ENCODE results near the gene FAM72B. TPM values are rescaled to one million over a fixed set of nuclear protein-coding genes. Genes with fewer than 3 reads are reported as not detected.
"Not testable (repeated sequence)": the region's sequence is repeated elsewhere in the genome, so short reads cannot be mapped to it uniquely, and the experiment has no call there.

The FAM72B gene
- total and polyA plus RNA-seq, 4 donors = 0.39 to 1.1 (median 0.95) TPM

- H3K4me3 ChIP-seq; ATAC-seq (ENCODE audit: insufficient read depth, low FRiP score); H3K9me3 ChIP-seq (ENCODE audit: control insufficient read depth in 4 of 4, insufficient read depth in 3 of 4, low read length in 3 of 4); H3K9ac ChIP-seq (ENCODE audit: insufficient read depth in 1 of 2, low read length in 2 of 2); H3K4me1 ChIP-seq (ENCODE audit: control insufficient read depth in 5 of 5, insufficient read depth in 5 of 5, low read length in 5 of 5); H3K36me3 ChIP-seq (ENCODE audit: control insufficient read depth in 4 of 4, insufficient read depth in 4 of 4, low read length in 4 of 4); H3K27ac ChIP-seq (ENCODE audit: low read depth in 1 of 2, low read length in 1 of 2); DNase-seq; H3K27me3 ChIP-seq (ENCODE audit: control insufficient read depth in 3 of 3, insufficient read depth in 3 of 3, low read length in 2 of 3): not testable (repeated sequence)
These were observed 18.8 kb downstream of the FAM72B start for GRCh38 chr1:121165296-121165695.

DNA sequence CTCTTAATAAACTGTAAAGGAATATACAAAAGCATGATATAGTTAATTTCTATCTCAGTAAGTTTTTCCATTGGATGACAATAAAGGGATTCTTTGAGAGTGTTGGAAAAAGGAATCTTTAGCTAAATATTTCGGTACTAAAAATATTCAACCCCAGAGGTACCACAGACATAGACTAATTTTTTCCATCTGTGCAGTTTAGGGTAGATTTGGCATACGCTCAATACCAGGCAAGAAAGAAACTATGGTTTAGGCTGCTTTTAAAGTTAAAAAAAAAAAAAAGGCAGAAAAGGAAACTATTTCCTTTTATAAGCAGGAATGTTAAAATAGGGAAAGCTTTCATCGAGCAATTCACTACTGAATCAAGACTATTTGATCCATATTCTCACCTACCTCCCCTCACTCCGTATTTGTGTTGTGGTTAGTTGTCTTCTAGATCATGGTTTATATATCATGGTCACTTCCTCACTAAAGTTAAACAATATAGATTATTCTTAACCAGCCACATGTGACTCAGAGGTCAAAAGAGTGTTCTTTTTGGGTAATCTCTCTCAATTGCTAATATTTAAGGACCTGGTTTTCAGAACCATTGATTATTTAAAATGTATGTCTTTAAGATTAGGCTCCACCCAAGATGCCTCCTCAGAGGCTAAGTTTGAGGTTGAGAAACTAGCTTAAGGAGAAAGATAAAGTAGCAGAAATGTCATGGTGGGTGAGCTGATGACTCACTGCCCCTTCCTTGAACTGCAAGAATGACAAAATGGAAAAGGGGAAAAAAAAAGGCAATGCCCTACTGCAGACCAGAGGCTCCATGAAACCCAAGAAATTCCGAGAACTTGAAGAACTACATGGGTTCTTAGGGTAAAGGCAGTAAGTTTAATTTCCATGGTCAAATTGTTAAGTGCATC lies 20.0 kb downstream of the FAM72B start:
- H3K27me3 ChIP-seq (ENCODE audit: control insufficient read depth in 3 of 3, insufficient read depth in 3 of 3, low read length in 2 of 3); H3K27ac ChIP-seq (ENCODE audit: low read depth in 1 of 2, low read length in 1 of 2); ATAC-seq (ENCODE audit: insufficient read depth, low FRiP score); H3K9ac ChIP-seq (ENCODE audit: insufficient read depth in 1 of 2, low read length in 2 of 2); H3K9me3 ChIP-seq (ENCODE audit: control insufficient read depth in 4 of 4, insufficient read depth in 3 of 4, low read length in 3 of 4); H3K4me3 ChIP-seq; H3K4me1 ChIP-seq (ENCODE audit: control insufficient read depth in 5 of 5, insufficient read depth in 5 of 5, low read length in 5 of 5); H3K36me3 ChIP-seq (ENCODE audit: control insufficient read depth in 4 of 4, insufficient read depth in 4 of 4, low read length in 4 of 4); DNase-seq: not testable (repeated sequence)
- 83 to 93% methylated on average over 4 of the region's 5 CpGs for WGBS, 2 donors

DNA sequence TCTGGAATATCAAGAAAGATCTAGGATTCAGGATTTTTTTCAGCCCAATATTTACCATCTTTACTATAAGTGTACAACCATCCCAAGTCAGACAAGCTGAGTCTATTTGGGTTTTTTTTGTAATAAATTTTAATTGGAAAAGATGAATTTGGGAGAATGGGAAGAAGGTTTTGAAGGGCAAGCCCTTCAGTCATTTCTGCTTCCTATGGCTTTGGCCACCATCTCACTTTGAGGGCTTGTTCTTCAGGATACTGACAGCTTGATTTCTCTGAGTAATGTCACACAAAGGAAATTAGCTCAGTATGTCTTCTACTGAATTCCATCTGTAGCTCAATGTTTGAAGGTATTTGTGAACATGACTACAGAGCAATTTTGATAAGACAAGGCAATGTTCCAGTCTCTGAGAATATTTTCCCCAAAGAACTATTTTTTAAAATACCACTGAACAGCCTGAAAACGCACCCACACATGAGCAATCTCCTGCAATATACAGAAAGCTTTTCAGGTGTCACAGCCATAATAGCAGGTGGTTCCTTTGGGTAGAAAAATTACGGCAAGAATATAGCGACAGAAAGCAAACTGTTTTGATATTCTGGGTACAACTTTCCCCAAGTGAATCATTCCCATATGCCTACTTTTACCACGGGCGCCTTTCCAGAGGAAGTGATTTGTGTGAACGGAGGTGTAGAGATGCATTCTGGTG lies 22.8 kb downstream of the FAM72B start:
- WGBS, 2 donors = 92 to 100% methylated on average over 3 of the region's 6 CpGs

DNA sequence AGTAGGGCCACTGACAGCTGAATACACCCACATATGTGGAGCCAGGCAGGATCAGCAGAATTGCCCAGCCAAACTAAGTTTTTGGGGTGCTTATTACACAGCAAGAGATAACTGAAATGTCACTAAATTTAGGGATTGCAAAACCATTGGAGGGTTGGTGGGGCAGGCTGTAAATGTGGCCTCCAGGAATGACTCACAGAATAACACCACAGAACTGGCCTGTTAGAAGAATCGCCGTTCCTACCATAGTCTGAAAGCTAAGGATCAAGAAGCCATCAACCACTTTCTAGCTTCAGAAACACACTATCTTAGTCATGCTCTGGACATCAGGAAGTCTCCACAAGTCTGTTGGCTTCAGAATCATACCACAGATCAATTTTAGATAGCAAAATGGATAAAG lies 24.0 kb downstream of the FAM72B start:
- not testable (repeated sequence) for DNase-seq; ATAC-seq (ENCODE audit: insufficient read depth, low FRiP score); H3K36me3 ChIP-seq (ENCODE audit: control insufficient read depth in 4 of 4, insufficient read depth in 4 of 4, low read length in 4 of 4); H3K9ac ChIP-seq (ENCODE audit: insufficient read depth in 1 of 2, low read length in 2 of 2); H3K27ac ChIP-seq (ENCODE audit: low read depth in 1 of 2, low read length in 1 of 2); H3K27me3 ChIP-seq (ENCODE audit: control insufficient read depth in 3 of 3, insufficient read depth in 3 of 3, low read length in 2 of 3); H3K9me3 ChIP-seq (ENCODE audit: control insufficient read depth in 4 of 4, insufficient read depth in 3 of 4, low read length in 3 of 4); H3K4me1 ChIP-seq (ENCODE audit: control insufficient read depth in 5 of 5, insufficient read depth in 5 of 5, low read length in 5 of 5); H3K4me3 ChIP-seq
- WGBS, 2 donors = 68 to 86% methylated on average over 2 of the region's 2 CpGs

More for the DNA sequence above, 22.8 kb downstream of the FAM72B start:
- not testable (repeated sequence) for H3K4me3 ChIP-seq; ATAC-seq (ENCODE audit: insufficient read depth, low FRiP score); H3K9me3 ChIP-seq (ENCODE audit: control insufficient read depth in 4 of 4, insufficient read depth in 3 of 4, low read length in 3 of 4); DNase-seq; H3K36me3 ChIP-seq (ENCODE audit: control insufficient read depth in 4 of 4, insufficient read depth in 4 of 4, low read length in 4 of 4); H3K9ac ChIP-seq (ENCODE audit: insufficient read depth in 1 of 2, low read length in 2 of 2); H3K27me3 ChIP-seq (ENCODE audit: control insufficient read depth in 3 of 3, insufficient read depth in 3 of 3, low read length in 2 of 3); H3K4me1 ChIP-seq (ENCODE audit: control insufficient read depth in 5 of 5, insufficient read depth in 5 of 5, low read length in 5 of 5); H3K27ac ChIP-seq (ENCODE audit: low read depth in 1 of 2, low read length in 1 of 2)

DNA sequence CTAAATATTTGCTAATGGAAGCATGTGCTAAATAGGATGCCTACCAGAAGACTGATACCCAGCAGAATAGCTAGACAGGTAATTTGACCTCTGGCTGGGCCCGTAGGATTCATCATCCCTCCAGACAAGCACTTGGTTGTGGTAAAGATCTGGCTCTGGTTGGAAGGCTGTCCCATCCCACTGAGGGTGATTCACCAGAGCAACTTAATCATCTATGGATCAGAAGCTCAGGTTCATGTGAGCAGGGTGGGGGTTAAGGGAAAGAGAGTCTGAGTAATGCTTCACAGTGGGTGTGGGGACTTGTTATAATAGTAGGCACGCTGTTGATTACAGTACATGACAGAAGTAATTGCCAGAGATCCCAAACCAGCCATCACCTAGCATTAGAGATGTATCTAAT lies 26.5 kb downstream of the FAM72B start:
- H3K9ac ChIP-seq (ENCODE audit: insufficient read depth in 1 of 2, low read length in 2 of 2); H3K27me3 ChIP-seq (ENCODE audit: control insufficient read depth in 3 of 3, insufficient read depth in 3 of 3, low read length in 2 of 3); H3K4me1 ChIP-seq (ENCODE audit: control insufficient read depth in 5 of 5, insufficient read depth in 5 of 5, low read length in 5 of 5); H3K27ac ChIP-seq (ENCODE audit: low read depth in 1 of 2, low read length in 1 of 2); H3K4me3 ChIP-seq; H3K9me3 ChIP-seq (ENCODE audit: control insufficient read depth in 4 of 4, insufficient read depth in 3 of 4, low read length in 3 of 4); ATAC-seq (ENCODE audit: insufficient read depth, low FRiP score); DNase-seq; H3K36me3 ChIP-seq (ENCODE audit: control insufficient read depth in 4 of 4, insufficient read depth in 4 of 4, low read length in 4 of 4): not testable (repeated sequence)
- 100% methylated on average over 1 of the region's 2 CpGs; no CpG with 5 or more reads in 1 of the 2 donors for WGBS, 2 donors

DNA sequence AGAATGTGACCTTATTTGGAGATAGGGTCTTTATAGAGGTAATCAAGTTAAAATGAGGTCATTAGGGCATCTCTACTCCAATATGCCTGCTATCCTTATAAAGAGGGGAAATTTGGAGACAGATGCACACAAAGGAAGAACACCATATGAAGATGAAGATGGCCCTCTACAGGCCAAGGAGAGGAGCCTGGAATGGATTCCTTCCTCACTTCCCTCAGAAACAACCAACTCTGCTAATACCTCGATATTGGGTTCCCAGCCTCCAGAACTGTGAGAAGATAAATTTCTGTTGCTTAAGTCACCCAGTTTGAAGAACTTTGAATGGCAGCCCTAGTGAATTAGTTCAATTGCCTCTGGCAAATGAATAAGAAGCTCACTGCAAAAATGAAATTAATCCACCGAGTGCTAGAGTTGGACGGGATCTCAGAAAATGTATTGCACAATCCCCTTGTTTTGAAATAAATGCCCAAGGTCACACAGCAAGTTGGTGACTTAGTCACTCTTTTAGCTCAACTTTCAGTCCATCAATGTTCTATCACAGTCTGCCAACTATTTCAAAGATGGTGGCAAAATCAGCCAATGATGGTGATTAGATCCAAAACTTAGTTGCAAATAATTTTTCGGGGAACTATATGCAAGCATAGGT lies 27.1 kb downstream of the FAM72B start:
- not testable (repeated sequence) for H3K9me3 ChIP-seq (ENCODE audit: control insufficient read depth in 4 of 4, insufficient read depth in 3 of 4, low read length in 3 of 4); H3K4me1 ChIP-seq (ENCODE audit: control insufficient read depth in 5 of 5, insufficient read depth in 5 of 5, low read length in 5 of 5); H3K27ac ChIP-seq (ENCODE audit: low read depth in 1 of 2, low read length in 1 of 2); H3K27me3 ChIP-seq (ENCODE audit: control insufficient read depth in 3 of 3, insufficient read depth in 3 of 3, low read length in 2 of 3); H3K36me3 ChIP-seq (ENCODE audit: control insufficient read depth in 4 of 4, insufficient read depth in 4 of 4, low read length in 4 of 4); H3K9ac ChIP-seq (ENCODE audit: insufficient read depth in 1 of 2, low read length in 2 of 2); H3K4me3 ChIP-seq; DNase-seq
- peak; percentile 71 for ATAC-seq (ENCODE audit: insufficient read depth, low FRiP score)
- WGBS, 2 donors = no CpG with 5 or more reads among the region's 4 CpGs

DNA sequence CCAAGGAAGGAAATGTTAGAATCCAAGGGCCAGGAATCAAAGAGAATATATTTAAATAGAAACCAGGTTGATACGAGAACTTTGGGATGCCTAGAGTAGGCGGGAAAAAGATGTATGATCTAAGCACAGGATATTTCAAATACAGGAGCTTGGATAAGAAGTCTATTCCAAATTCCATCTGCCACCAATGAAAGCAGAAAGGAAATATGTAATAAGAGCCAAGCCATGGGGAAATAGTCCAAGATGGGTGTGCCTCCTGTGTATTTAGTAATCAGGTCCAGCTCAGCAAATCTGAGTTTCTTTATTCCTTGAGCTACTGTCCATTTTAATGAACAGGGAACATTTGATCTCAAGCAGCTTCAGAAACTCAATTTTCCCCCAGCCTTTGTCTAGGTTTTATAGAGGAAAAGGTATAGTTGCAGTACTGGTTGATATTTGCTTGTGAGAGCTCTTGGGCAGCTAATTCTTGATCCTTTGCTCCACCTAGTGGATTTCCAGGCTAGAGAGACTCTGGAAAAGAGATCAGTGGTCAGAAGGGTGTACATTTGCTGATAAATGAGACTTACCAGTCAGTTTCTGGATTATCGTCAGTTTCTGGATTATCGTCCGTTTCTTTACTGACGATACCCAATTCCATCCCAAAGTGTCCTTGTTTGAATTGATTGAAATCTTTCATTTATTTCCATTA lies 28.3 kb downstream of the FAM72B start:
- DNase-seq = peak in 2 of 3 donors; percentile 7 to 17

More for the DNA sequence above, 28.3 kb downstream of the FAM72B start:
- WGBS, 2 donors = 81 to 86% methylated on average over 6 of the region's 6 CpGs
- H3K9me3 ChIP-seq (ENCODE audit: control insufficient read depth in 4 of 4, insufficient read depth in 3 of 4, low read length in 3 of 4); H3K27ac ChIP-seq (ENCODE audit: low read depth in 1 of 2, low read length in 1 of 2); ATAC-seq (ENCODE audit: insufficient read depth, low FRiP score); H3K27me3 ChIP-seq (ENCODE audit: control insufficient read depth in 3 of 3, insufficient read depth in 3 of 3, low read length in 2 of 3); H3K4me1 ChIP-seq (ENCODE audit: control insufficient read depth in 5 of 5, insufficient read depth in 5 of 5, low read length in 5 of 5); H3K9ac ChIP-seq (ENCODE audit: insufficient read depth in 1 of 2, low read length in 2 of 2); H3K36me3 ChIP-seq (ENCODE audit: control insufficient read depth in 4 of 4, insufficient read depth in 4 of 4, low read length in 4 of 4); H3K4me3 ChIP-seq: not testable (repeated sequence)

Measured in lung (tissue), 10 donors.